ENCODE data around the gene TACC3.
"Not testable (repeated sequence)": the region's sequence is repeated elsewhere in the genome, so short reads cannot be mapped to it uniquely, and the experiment has no call there.

The TACC3 gene

GRCh38 chr4:1721003-1721665 is at the start of gene TACC3, which contains the start of gene TMEM129:
Gene TACC3, plus strand, starts transcription at chr4:1721521. Its CDS starts 1,901 bp downstream, at chr4:1723422.
Gene TMEM129, minus strand, starts transcription at chr4:1721323. Its CDS starts 486 bp downstream, at chr4:1720837.
- peak; percentile 93 to 94 for DNase-seq

DNA sequence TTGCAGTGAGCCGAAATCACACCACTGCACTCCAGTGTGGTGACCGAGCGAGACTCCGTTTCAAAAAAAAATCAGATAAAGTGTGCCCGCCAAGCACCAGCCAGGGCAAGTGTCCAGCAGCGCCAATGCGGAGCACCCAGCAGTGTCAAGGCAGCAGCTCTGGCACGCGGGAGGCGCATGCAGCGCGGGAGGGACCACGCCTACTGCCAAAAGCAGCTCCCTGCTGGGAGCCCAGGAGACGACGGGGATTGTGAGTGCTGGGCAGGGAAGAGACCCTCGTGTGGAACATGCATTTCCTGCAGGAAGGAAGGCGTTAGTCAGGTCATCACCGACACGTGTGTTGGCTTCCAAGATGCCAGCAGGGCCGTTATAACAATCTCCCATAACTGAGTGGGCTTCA is 47.6 kb upstream of the TACC3 start:
- no peak for DNase-seq

DNA sequence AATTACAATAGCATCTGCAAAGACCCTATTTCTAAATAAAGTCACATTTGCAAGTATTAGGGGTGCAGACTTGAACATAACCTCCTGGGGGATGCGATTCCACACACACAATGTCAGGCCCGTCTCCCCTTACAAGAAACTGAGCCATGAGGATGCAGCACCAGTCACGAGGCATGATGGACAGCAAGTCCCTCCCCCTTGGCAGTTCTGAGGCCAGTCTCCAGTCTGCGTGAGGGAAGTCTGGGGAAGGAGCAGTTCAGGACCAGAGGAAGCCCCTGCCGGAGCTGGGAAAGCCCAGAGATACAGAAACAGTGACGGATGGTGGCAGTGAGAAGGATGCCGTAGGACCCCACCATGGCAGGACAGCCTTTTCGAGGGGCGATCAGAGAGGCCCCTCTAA is 46.6 kb upstream of the TACC3 start:
- no peak for DNase-seq

DNA sequence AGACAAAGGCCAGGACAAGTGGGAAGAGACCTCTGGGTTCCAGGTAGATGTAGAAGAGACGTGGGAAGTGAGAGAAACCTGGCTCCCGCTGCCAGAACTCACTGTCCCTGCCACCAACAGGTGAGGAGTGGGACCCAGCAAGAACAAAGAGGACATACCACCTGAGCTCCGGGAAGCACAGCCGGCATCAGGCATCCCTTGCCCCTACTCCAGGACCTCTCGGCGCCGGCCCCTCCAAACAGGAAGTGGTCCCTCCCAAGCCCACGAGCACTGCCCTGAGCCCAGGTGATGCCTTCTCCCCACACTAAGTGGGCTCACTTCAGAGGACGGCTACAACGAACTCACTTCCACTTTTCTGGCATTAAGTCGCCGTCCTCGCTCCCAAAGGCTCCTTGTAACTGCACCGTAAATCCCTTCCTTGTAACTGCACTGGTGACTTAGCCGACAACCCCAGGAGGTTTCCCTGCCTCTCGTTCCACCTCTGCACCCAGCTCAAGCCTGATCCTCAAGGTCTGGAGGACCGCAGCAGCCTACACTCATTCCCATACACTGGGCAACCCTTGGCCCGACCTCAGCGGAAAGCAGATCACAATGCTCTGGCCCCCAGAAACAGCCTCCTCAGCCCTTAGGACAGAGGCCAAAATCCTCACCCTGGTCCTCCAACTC is 46.1 kb upstream of the TACC3 start:
- DNase-seq, result no peak

GRCh38 chr4:1675802-1676137 is 45.6 kb upstream of the TACC3 start:
- DNase-seq, result no peak

- no peak for DNase-seq
These were observed 44.5 kb upstream of the TACC3 start for GRCh38 chr4:1676605-1677525.

DNA sequence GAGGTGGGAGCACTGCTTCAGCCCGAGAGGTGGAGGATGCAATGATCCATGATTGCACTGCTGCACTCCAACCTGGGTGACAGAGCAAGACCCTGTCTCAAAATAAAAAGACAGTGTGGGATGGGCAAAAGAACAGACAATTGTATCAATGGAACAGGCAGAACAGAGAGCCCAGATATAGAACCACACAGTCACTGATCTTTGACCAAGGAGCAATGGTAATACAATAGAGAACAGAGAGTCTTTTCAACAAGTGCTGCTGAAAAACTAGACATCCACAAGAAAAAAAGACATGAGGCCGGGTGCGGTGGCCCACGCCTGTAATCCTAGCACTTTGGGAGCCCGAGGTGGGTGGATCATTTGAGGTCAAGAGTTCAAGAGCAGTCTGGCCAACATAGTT is 43.1 kb upstream of the TACC3 start:
- no peak for DNase-seq

DNA sequence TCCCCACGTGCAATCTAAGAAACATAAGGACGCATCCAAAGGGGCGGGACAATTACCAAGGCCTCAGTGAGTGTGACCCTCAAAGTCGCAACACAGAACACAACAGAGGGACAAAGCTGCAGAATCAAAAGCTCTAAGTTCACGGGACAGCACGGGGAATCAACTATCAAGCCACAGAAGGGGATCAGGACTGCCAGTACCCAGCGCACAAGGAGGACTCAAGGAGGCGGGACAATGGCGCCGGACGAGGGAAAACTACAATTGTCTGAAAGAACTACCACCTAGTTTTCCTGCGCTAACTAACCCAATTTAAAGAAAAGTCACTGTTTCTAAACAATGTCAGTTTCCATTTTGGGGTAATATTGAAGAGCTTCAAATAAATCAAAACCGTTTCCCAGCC is 38.5 kb upstream of the TACC3 start:
- DNase-seq, result no peak

DNA sequence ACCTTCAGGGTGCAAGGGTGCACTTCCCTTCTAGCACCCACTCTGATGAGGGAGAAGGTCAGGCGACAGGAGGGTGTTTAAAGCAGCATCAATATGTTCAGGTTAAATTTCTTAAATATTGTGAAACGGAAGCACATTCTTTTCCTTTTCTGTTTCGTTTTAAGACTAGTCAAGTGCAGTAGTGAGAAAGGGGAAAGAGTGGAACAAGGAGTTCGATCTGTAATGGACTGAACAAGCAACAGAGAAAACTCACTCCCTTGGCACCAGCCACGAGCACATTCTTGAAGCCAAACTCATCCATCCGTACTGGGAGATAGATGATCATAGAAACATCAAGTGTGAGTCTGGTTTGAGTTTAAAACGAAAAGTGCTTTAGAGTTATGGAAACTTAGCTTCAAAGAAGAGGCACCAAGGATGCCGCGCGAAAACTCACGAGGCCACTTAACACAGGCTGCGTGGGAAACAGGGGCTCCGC is 38.0 kb upstream of the TACC3 start:
- no peak for DNase-seq

- peak; percentile 37 to 39 for DNase-seq
These were observed 37.4 kb upstream of the TACC3 start, which contains the start of gene FAM53A for GRCh38 chr4:1683736-1684505. Gene FAM53A, minus strand, starts transcription at chr4:1684313. Its CDS starts 15,572 bp downstream, at chr4:1668741.

GRCh38 chr4:1684506-1685234 is 36.7 kb upstream of the TACC3 start:
- DNase-seq, result peak; percentile 95 to 98

- no peak for DNase-seq
These were observed 35.8 kb upstream of the TACC3 start for GRCh38 chr4:1685235-1686150.

- DNase-seq, result no peak
These were observed 34.8 kb upstream of the TACC3 start for GRCh38 chr4:1686440-1687036.

GRCh38 chr4:1690698-1691097 is 30.6 kb upstream of the TACC3 start:
- no peak for DNase-seq

DNA sequence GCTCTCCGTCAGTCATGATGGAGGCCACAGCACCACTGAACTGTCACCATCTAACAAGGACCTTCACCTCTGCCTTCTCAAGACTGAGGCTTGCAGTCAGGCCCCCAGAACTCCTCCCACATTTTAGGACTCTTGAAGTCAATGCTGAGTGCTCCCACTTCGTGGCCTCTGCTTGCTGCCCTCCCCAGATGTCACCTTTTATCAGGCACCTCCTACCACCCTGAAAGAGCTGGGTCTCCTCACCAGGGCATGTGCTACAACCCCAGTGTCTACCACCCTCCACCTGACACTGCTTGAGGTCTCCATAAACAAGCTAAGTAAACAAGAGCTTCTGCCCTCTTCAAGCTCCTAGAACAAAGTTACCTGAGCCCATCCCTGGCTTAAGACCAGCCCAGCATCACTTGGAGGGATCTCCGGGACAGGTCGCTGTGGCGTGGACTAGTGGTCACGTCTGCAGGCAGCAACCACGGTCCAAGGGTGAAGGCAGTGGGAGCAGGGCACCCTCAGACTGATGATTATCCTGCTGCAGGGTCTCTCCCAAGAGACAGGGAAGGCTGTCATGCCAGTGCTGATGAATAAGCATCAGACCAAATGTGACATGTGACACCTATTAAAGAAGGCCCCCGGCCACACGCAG is 29.5 kb upstream of the TACC3 start:
- DNase-seq, result no peak

DNA sequence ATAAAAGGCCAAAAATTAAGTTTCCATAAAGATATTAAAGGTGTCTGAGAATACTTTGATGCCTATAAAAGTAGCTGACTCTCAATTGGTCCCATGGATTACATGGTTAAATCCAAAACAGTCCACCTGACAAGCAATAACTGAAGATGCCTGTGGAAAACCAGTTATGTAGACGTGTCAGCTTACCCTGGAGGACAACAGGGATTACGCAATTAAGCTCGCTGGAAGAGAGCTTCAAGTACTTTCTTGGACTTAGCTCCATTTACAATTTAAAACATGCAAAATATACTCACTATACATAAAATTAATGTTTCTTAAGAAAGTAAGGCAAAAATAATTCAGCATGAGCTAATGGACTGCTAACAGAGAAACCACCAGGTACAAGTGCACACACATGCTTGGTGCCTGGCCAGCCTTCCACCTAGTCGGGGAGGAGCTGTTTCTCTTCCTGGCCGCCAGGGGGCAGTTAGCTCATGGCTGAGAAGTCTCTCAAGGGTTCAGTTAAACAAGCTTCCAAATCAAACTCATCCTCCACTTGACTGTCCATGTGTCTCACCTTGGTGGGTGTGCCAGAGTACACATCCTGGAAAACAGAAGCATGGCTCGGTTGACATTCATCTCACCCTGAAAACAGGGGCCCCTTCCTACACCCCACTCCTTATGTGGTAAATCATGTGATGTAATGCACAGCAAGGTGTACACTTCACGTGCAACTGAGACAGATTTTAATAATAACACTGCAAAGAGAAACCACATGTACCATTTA is 28.0 kb upstream of the TACC3 start:
- DNase-seq, result peak; percentile 77 to 81

GRCh38 chr4:1695913-1696312 is 25.4 kb upstream of the TACC3 start:
- DNase-seq, result no peak

- not testable (repeated sequence) for DNase-seq
These were observed 19.6 kb upstream of the TACC3 start for GRCh38 chr4:1701671-1702070.

DNA sequence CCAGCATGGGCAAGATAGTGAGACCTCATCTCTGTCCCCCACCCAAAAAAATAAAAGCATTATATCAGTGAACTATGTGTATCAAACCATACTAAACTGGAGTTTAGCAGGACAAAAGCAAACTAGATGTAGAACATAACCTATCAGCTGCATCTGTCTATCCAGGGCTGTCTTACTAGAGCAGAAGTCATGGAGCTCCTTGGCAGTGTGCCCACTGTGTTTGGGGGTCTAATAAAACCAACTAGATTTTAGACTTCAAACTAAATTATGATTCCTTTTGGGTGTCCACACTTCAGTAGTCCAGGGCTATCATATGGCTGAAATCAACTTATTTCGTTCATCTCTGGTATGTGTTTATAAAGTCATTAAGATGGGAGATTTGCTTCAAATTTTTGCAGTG is 17.5 kb upstream of the TACC3 start:
- no peak for DNase-seq

All from stimulated activated CD4-positive, alpha-beta T cell treated with anti-CD3 and anti-CD28 coated beads, Interleukin-2, amount 100 ng/mL, for 24 hours (primary cell).